GM12801 (cell line): Measurements from ENCODE around the gene HLA-DMB.

Experiments
- TF ChIP-seq, protein P1 (sequence below): IDR thresholded peaks from one replicate; pipeline ENCODE4 v1.5.1; 2011; ENCODE audit warnings: control low read depth; ENCODE audit not compliant: insufficient read length; ENCODE audit errors: extremely low read depth

HLA-DMB gene

GRCh38 chr6:32970413-32971241 is 29.8 kb upstream of the HLA-DMB start:
- TF ChIP-seq, protein P1, sequence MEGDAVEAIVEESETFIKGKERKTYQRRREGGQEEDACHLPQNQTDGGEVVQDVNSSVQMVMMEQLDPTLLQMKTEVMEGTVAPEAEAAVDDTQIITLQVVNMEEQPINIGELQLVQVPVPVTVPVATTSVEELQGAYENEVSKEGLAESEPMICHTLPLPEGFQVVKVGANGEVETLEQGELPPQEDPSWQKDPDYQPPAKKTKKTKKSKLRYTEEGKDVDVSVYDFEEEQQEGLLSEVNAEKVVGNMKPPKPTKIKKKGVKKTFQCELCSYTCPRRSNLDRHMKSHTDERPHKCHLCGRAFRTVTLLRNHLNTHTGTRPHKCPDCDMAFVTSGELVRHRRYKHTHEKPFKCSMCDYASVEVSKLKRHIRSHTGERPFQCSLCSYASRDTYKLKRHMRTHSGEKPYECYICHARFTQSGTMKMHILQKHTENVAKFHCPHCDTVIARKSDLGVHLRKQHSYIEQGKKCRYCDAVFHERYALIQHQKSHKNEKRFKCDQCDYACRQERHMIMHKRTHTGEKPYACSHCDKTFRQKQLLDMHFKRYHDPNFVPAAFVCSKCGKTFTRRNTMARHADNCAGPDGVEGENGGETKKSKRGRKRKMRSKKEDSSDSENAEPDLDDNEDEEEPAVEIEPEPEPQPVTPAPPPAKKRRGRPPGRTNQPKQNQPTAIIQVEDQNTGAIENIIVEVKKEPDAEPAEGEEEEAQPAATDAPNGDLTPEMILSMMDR: no peak

DNA sequence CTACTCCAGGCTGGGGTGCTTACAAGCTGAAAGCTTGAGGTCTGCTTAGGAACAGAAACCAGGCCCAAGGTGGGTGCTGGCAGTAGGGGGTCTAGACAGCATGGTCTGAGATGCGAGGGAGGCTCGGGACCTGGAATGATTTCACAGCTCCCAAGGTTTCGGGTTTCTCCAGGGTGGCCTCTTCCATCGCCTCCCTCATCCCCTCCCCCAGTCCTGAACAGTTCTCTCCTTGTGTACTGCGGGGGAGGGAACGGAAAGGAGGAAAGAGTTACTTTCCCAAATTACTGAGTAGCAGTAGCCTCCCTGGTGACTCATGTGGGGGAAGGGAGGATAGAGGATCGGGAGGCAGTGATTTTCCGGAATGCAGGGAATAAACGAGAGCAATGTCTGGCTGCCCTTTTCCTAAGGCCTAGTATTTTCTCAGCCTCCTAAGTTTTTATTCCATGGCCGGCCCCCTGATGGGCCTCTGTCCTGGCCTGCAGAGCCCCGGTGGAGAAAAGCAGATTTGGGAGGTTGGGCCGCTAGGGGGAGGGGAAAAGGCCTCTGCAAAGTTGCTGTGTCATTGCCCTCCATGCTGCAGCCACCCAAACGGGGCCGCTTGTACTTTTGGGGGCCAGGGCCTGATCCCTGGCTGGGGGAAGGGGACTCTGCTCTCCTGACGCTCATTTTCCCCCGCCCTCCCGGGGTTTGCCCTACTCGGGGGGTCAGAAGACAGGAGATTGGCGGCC is 29.0 kb upstream of the HLA-DMB start:
- TF ChIP-seq, protein P1: no peak

DNA sequence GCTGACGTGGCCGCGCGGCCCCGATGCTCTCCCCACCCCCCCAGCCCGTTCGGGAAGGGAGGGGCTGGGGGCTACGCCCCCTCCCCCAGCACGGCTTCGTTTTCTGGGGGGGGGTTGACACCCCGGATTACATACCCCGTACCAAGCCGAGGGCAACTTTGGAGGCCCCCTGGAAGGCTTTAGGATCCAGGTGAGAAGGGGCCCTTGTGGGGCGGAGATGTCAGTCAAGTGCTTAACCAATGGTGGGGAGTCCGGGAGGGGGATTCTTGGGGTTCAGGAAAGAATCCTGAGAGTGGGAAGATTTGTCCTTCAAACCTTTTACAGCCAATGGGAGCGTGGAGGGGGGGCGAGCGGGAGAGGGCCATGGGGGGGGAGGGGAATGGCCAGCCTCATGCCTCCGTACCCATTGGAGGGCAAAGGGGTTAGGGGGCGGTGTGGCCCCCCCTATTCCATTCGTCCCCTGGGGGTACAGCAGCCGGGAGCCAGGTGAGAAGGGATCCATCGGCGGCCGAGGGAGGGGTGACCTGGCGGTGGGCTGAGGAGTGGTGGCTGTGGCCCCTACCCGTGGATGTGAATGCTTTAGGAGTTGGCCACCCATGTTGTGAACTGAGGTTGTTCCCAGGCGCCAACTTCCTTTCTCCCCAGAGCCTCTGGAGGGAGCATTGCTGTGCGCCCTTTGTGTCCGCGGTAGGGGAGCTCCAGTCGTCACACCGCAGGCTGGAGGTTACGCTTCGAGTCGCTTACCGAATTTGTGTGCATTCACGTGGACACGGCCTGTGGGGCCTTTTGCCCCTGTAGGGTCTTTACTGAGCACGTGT is 28.2 kb upstream of the HLA-DMB start:
- TF ChIP-seq, protein P1: no peak

DNA sequence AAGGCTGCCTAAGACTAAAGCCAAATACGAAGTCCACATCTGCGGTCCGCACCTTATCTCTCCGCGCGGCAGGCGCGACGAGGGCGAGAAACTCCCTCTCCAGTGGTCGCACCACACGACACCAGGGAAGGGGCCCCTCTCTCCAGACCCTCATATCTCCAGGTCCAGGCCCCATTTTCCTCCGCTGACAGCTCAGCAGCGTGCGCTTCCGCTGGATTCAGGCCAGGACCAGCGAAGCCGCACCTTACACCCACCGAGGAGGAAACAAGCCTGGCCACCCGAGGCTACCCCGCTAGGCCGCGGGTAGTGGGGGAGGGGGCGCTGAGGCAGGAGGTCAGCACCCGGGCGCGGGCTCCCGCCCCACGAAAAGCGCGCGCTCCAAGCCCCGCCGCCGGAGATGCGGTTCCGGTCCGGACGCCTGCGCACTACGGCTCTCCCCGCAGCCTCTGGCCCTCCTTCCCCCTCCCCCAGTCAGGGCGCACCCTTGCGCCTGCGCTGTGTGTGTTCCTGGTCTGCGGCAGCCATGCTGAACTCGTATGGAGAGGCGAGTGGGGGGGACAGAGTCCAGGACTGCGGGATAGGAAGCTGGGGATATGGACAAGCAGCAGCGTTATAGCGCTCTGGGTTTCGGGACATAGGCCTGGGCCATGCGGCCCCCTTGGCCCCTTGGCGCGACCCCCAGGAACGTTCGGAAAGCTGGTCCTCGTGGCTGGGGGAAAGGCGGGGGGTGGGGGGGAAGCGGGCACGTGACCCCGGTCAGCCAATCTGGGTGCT is 27.5 kb upstream of the HLA-DMB start, which contains the start of gene BRD2:
BRD2 (plus strand) TSS at position 502 of the 774 bp plus-strand sequence. CDS start 4,305 bp downstream, outside the sequence.
- TF ChIP-seq, protein P1: no peak

- TF ChIP-seq, protein P1: no peak
These were observed 26.6 kb upstream of the HLA-DMB start for GRCh38 chr6:32967151-32968091.

GRCh38 chr6:32964776-32965175 is 23.9 kb upstream of the HLA-DMB start:
- TF ChIP-seq, protein P1: no peak
